Thyroid gland (tissue), 4 donors: Measurements from ENCODE around the gene TBC1D22A.

Experiments used
- POLR2A ChIP-seq, 2 donors: fragments of 450-650 bp; IDR thresholded peaks; one replicate each; pipeline ENCODE4 v1.6.1; 2017; ENCODE audit warnings: antibody characterized with exemption in 2 of 2, mild to moderate bottlenecking in 2 of 2, moderate library complexity in 1 of 2
- TF ChIP-seq, protein P1 (sequence below), 6 experiments: fragments of 200-600 bp in 3 of 6; fragments of 450-650 bp in 3 of 6; sonication (generic) in 3 of 6; IDR thresholded peaks; one replicate each; pipeline ENCODE4 v1.5.1; 2016 to 2019; ENCODE audit warnings: antibody characterized with exemption in 6 of 6, mild to moderate bottlenecking in 2 of 6, inconsistent platforms in 1 of 6, moderate library complexity in 1 of 6

GRCh38 chr22:46846150-46846831 lies 83.8 kb downstream of the TBC1D22A start:
- TF ChIP-seq POLR2A (IDR thresholded peaks at IDR 0.05): no peak
- TF ChIP-seq, protein P1, sequence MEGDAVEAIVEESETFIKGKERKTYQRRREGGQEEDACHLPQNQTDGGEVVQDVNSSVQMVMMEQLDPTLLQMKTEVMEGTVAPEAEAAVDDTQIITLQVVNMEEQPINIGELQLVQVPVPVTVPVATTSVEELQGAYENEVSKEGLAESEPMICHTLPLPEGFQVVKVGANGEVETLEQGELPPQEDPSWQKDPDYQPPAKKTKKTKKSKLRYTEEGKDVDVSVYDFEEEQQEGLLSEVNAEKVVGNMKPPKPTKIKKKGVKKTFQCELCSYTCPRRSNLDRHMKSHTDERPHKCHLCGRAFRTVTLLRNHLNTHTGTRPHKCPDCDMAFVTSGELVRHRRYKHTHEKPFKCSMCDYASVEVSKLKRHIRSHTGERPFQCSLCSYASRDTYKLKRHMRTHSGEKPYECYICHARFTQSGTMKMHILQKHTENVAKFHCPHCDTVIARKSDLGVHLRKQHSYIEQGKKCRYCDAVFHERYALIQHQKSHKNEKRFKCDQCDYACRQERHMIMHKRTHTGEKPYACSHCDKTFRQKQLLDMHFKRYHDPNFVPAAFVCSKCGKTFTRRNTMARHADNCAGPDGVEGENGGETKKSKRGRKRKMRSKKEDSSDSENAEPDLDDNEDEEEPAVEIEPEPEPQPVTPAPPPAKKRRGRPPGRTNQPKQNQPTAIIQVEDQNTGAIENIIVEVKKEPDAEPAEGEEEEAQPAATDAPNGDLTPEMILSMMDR (IDR thresholded peaks at IDR 0.05): no peak
